Measurements from ENCODE around the gene SUN2.

SUN2 gene

GRCh38 chr22:38751422-38752346 is 4.1 kb downstream of the SUN2 start:
- peak; percentile 75 for DNase-seq

GRCh38 chr22:38751066-38751421 is 4.8 kb downstream of the SUN2 start:
- DNase-seq, result no peak

- DNase-seq, result no peak
Observed at GRCh38 chr22:38750638-38751037, 5.2 kb downstream of the SUN2 start.

GRCh38 chr22:38750104-38750503 is 5.7 kb downstream of the SUN2 start:
- DNase-seq, result no peak

GRCh38 chr22:38748487-38749136 is 7.2 kb downstream of the SUN2 start:
- no peak for DNase-seq

GRCh38 chr22:38745676-38746460 is 9.9 kb downstream of the SUN2 start:
- no peak for DNase-seq

GRCh38 chr22:38744981-38745380 is 10.8 kb downstream of the SUN2 start:
- DNase-seq, result no peak

GRCh38 chr22:38742176-38742942 is 13.4 kb downstream of the SUN2 start:
- no peak for DNase-seq

GRCh38 chr22:38741576-38741975 is 14.2 kb downstream of the SUN2 start:
- no peak for DNase-seq

GRCh38 chr22:38741166-38741565 is 14.6 kb downstream of the SUN2 start:
- no peak for DNase-seq

GRCh38 chr22:38740754-38741153 is 15.0 kb downstream of the SUN2 start:
- DNase-seq, result no peak

- no peak for DNase-seq
Observed at GRCh38 chr22:38740116-38740723, 15.6 kb downstream of the SUN2 start.

GRCh38 chr22:38739300-38740055 is 16.3 kb downstream of the SUN2 start:
- no peak for DNase-seq

GRCh38 chr22:38738475-38739070 is 17.2 kb downstream of the SUN2 start:
- no peak for DNase-seq

- no peak for DNase-seq
Observed at GRCh38 chr22:38737302-38738060, 18.3 kb downstream of the SUN2 start.

GRCh38 chr22:38736257-38736570 is 19.6 kb downstream of the SUN2 start:
- no peak for DNase-seq

- no peak for DNase-seq
Observed at GRCh38 chr22:38735465-38736256, 20.1 kb downstream of the SUN2 start.

- no peak for DNase-seq
Observed at GRCh38 chr22:38735126-38735464, 20.7 kb downstream of the SUN2 start.

- DNase-seq, result no peak
Observed at GRCh38 chr22:38734421-38735100, 21.2 kb downstream of the SUN2 start.

All from right forelimb (tissue), 1 donor.